HG03175 (cell line): ENCODE results near the gene FXYD2.

Source experiments
- ATAC-seq: cut with Tn5 transposase; IDR thresholded peaks from one replicate; pipeline ENCODE4 v1.9.1; 2021; ENCODE audit warnings: mild to moderate bottlenecking, moderate library complexity; ENCODE audit not compliant: unreplicated experiment

The FXYD2 gene

GRCh38 chr11:117859061-117859460, 34.5 kb upstream of the FXYD2 start:
- ATAC-seq: no peak

- no peak for ATAC-seq
Observed at GRCh38 chr11:117857734-117858414, 33.3 kb upstream of the FXYD2 start.

- no peak for ATAC-seq
Observed at GRCh38 chr11:117855912-117856651, 31.5 kb upstream of the FXYD2 start.

GRCh38 chr11:117855186-117855845, 30.8 kb upstream of the FXYD2 start:
- no peak for ATAC-seq

GRCh38 chr11:117852309-117852708, 27.8 kb upstream of the FXYD2 start:
- no peak for ATAC-seq

GRCh38 chr11:117851852-117852251, 27.3 kb upstream of the FXYD2 start:
- no peak for ATAC-seq

- ATAC-seq: no peak
Observed at GRCh38 chr11:117851106-117851505, 26.6 kb upstream of the FXYD2 start.

- ATAC-seq: no peak
Observed at GRCh38 chr11:117849781-117850414, 25.4 kb upstream of the FXYD2 start.

- no peak for ATAC-seq
Observed at GRCh38 chr11:117843666-117844484, 19.3 kb upstream of the FXYD2 start.

- ATAC-seq: no peak
Observed at GRCh38 chr11:117842131-117842941, 17.8 kb upstream of the FXYD2 start.

GRCh38 chr11:117841551-117842031, 17.0 kb upstream of the FXYD2 start:
- ATAC-seq: no peak

- ATAC-seq: no peak
Observed at GRCh38 chr11:117840881-117841550, 16.5 kb upstream of the FXYD2 start.

GRCh38 chr11:117839936-117840813, 15.6 kb upstream of the FXYD2 start:
- no peak for ATAC-seq

GRCh38 chr11:117839380-117839881, 14.9 kb upstream of the FXYD2 start:
- no peak for ATAC-seq

- ATAC-seq: no peak
Observed at GRCh38 chr11:117838901-117839300, 14.4 kb upstream of the FXYD2 start.

GRCh38 chr11:117837791-117838190, 13.2 kb upstream of the FXYD2 start:
- ATAC-seq: no peak

- ATAC-seq: no peak
Observed at GRCh38 chr11:117837070-117837776, 12.7 kb upstream of the FXYD2 start.
